LoVo (cell line): ENCODE measurements around the gene GNAQ.

Source experiments
- DNase-seq: peaks from one replicate; pipeline ENCODE4 v3.0.0-alpha.2; 2016; ENCODE audit warnings: low spot score

GNAQ gene

DNA sequence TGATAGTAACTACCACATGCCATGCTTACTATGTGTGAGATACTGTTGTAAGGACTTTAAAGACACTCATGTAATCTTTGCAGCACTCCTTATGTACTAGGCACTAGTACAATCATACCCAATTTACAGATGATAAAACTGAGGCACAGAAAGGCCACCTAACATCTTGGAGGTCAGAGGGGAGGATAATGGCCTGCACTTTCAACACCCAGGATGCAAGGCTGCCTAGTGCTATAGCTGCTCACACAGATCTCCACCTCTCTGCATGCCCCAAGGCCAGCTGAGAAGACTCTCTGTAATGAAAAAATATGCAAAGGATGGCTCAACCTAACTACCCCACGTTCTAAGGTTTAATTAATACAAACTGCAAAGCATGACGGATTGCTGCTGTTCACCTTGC lies 57.2 kb downstream of the GNAQ start:
- no peak for DNase-seq

DNA sequence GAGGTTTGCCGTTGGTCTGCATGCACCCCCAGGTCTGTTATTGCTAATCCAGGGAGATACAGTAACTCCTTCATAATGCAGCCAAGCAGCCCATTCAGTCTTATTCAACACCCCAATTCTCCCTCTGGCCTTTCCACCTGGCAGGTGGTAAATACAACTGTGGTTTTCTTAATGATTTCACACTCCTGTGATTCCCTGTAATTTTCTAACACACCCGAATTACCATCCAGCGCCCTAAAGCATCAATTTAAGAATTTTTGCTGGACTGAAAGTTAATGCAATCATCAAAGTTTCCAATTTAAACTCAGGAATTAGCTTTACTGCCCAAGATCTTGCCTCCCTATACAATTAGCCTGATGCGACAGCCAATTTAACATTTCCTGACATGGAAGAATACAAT lies 62.5 kb downstream of the GNAQ start:
- DNase-seq, result no peak

- DNase-seq, result no peak
These were observed 63.1 kb downstream of the GNAQ start for GRCh38 chr9:77968506-77968905.

DNA sequence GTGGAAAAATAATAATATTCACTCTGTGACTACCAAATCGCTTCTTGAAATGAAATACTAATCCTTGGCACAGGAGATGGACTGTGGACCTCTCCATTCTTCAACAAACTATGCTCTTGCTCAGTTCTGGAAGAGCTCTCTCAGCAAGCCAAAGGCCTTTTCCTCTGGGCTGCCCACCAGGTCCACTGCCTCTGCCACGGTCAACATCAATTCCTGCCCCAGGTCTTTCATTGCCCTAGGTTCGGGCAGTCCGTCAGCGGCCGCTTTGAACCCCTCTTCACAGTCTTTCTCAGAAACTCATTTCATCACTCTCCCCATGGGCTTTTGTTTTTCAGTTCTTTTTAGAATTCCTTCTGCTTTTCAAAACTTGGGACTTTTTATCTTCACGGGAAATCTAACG lies 64.9 kb downstream of the GNAQ start:
- DNase-seq, result no peak

DNA sequence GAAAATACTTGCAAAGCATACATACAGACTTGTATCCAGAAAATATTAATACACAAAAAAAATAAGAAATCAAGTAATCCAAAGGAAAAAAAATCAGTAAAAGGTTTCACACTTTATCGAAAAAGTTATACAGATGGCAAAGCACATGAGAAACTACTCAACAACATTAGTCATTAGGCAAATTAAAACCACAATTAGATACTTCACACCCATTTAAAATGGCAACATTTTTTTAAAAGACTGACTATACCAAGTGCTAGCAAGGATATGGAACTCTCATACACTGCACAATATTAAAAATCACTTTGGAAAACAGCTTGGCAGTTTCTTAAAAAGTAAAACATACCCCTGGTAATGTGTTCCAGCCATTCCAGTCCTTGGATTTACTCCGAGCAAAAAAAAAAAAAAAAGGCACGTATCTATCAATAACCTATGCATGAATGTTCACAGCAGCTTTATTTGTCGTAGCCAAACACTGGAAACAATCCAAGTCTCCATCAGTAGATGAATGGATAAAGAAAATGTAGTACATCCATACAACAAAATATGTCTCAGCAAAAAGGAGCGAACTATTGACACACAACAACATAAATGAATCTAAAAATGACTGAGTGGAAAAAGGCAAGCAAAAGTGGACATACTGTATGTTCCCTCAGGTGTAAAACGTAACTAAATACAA lies 66.0 kb downstream of the GNAQ start:
- DNase-seq, result no peak

- no peak for DNase-seq
These were observed 67.4 kb downstream of the GNAQ start for GRCh38 chr9:77964258-77964657.

- no peak for DNase-seq
These were observed 70.1 kb downstream of the GNAQ start for GRCh38 chr9:77961541-77961940.

DNA sequence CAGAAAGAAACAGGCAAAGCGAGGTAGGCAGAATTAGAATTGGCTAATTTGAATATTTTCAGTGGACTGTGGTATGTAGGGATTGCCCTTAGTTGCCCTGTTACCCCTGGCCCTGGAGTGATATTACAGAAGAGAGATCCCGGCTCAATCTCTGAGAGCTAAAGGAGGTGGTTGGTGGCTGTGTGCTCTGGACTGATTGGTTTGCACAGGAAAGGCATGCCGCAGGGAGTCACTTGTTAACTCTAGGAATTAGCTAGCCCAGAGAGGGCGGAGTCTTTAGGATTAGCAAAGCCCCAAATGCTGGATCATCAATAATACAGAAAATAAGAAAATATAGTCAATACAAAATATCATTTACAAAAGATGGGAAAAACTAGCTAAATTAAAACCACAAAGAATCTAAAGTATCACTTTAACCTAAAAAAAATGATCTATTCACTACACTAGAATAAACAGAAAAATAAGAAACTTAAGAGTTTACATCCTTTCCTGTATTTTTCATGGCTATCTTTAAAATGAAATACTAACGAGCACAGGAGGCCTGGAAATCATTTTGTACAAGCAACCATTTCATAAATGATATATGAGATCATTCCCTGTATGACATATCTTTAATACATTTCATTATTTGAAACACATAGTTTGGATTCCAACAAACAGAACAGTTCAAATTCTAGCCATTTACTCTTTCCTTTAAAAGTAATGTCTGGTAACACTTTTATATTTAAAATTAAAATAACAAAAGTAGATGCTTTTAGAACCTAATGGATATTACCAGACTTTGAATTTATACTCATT lies 71.1 kb downstream of the GNAQ start:
- DNase-seq, result no peak

DNA sequence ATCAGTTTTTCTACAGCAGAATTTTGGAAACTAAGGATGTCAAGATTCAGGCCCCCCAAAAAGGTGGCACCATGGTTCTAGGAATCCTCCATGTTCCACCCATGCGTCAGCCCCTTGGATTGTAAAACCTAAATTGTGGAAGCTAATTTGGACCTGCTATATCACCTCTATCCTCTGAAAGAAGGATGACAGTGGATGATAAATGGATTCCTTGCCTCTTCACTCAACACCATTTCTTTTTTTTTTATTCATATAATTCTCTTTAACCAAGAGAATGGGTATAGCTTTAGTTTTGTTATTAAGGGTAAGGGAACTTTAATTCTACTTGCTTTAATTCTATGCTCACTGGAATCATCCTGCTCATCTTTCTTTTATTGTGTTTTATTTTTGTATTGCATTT lies 71.8 kb downstream of the GNAQ start:
- no peak for DNase-seq

DNA sequence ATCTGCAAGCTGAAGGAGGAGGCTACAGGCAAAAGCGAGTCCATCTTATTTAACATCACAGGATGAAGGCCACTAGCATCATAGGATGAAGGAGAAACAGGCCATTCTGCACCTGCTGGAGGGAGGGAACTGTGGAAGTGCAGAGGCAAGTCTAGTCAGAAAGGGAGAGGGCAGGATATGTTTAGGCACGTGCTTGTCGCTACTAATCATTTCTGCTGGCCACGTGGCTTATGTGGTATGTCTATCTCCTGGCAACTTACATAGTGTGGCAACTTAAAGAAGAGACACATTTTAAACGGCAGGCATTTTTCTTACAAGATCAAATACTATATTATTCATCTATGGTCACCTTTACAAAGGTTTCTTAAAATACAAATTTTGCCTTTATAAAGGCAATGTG lies 74.0 kb downstream of the GNAQ start:
- no peak for DNase-seq

DNA sequence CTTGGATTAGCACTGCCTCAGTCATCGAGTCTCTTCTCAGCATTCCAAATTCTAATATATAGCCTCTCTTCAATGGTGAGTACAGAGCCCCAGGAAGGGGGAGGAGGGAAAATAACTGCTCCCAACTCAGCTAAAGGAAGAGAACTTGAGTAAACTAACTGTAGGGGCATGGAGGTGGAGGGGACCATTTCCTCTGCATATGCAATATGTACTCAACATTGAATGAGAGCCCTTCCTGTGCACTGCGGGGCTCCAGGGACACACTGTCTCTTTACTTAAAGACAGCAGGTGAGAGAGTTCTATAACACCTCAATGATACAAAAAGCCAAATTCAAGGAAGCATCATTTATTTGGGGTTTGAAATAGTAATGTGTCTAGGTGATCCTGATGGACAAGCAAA lies 75.1 kb downstream of the GNAQ start:
- no peak for DNase-seq

GRCh38 chr9:77954666-77955015 lies 77.0 kb downstream of the GNAQ start:
- no peak for DNase-seq

DNA sequence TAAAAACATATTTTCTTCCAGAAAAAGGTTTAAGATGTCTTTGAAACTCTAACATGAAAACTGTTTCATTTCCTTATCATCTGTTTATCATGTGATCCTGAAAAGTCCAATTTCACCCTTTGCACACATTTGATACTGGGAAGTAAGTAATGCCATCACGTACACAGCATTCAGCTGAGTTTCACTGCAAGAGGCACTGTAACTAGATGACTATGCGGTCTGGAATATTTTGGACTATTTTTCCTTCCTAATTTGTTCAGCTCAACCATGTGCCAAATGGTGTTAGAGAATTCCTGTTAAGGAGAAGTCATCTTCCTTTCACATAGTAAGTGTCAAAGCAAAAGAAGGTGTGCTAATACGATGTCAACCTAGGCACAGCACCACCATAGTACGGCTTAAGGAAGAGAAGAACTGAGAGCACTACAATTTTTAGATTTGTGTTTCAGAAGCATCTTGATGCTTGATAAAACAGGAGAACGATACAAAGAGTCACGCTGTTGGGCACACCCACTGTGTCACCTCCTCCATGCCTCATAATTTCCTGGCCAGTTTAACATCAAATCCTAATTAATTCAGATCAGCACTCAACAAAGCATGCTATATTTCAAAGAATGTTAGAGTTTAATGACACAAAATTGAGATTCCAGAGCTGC lies 77.5 kb downstream of the GNAQ start:
- DNase-seq, result no peak

GRCh38 chr9:77953590-77953989 lies 78.0 kb downstream of the GNAQ start:
- no peak for DNase-seq

GRCh38 chr9:77952635-77953328 lies 78.8 kb downstream of the GNAQ start:
- no peak for DNase-seq

GRCh38 chr9:77951369-77951768 lies 80.2 kb downstream of the GNAQ start:
- no peak for DNase-seq

DNA sequence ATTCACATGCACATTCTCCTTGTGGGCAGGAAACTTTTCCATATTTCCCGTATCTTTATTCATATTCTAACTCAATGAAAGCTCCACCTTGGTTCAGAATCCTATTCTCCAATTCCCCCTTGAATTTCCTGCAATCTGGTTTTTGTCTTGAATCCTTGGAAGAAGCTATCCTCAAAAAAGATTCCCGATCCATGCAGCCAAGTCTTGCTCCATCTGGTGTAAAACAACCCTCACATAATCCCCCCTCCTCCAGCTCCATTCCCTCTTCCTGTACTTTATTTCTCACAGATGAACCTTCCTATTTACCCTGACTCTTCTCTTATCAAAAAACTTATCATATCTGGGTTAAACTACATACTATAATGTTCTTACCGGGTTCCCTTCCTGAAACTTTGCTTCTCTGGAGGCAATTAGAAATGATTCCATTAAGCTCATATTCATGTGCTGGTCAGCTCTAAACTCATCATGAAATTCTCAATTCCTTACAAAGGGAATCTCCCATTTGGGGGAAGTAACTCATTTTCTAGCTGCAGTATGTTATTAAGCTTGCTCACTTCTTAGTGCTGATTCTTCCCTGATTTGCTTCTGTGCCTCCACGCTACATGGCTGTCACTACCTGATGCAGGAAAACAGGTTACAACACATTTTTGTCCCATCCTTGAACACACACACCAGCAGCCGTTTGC lies 81.7 kb downstream of the GNAQ start:
- DNase-seq, result no peak

GRCh38 chr9:77947651-77948050 lies 84.0 kb downstream of the GNAQ start:
- DNase-seq, result no peak

GRCh38 chr9:77946969-77947620 lies 84.5 kb downstream of the GNAQ start:
- DNase-seq, result no peak

DNA sequence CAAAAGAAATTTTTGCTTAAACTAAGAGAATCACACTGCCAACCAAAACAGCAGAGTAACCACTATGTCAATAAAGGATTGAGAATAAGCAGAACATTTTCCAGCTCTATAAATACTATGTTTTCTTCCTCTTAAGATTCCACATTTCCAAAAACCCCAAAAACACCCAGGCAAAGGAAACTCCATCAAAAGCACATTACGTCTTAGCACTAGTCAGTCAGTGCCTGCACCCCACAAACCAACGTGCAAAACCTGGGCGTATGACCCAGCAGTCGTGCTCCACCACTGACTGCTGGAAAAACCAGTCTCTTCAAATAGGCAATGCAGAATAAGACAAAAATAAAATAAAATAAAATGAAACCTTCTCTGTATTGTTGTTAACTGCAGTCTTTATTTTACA lies 85.3 kb downstream of the GNAQ start:
- no peak for DNase-seq

GRCh38 chr9:77945798-77946197 lies 85.8 kb downstream of the GNAQ start:
- DNase-seq, result no peak
